H1 (cell line): ENCODE results near the gene DRAM1. TPM values are rescaled to one million over a fixed set of nuclear protein-coding genes. Genes with fewer than 3 reads are reported as not detected.

Source experiments
- CTCF ChIA-PET: fragments of 300-600 bp; sonication (Branson Sonifier 250); formaldehyde crosslinking; loops from one replicate; lab custom pipeline; 2021; ENCODE audit not compliant: partially characterized antibody; lab: Charles Lee
- POLR2A ChIA-PET: fragments of 300-600 bp; sonication (Branson Sonifier 250); formaldehyde crosslinking; loops from one replicate; lab custom pipeline; 2021; ENCODE audit warnings: inconsistent platforms; ENCODE audit not compliant: partially characterized antibody; lab: Charles Lee
- DNase-seq, 2 experiments: peaks; one replicate each; pipeline versions ENCODE4 v3.0.0 to v3.0.0-alpha.2; 2010 to 2022; ENCODE audit warnings: low spot score in 2 of 2, low read depth in 1 of 2, mixed read lengths in 1 of 2
- FAIRE-seq: peaks from 2 replicates; lab custom pipeline; 2011; peaks lifted over from hg19 to GRCh38; lab: Jason Lieb, UNC
- H2AFZ ChIP-seq: 2 replicates; pipeline ENCODE4 v1.8.1; 2012; ENCODE audit warnings: low read length, inconsistent platforms
- H2AK5ac ChIP-seq: 2 replicates; pipeline ENCODE4 v1.6.1; 2013; ENCODE audit warnings: low read depth, low read length
- H2BK120ac ChIP-seq: replicated peaks from 2 replicates; pipeline ENCODE3; 2013; ENCODE audit warnings: low read depth, low read length, inconsistent platforms
- H2BK12ac ChIP-seq: 2 replicates; pipeline ENCODE4 v1.6.1; 2013; ENCODE audit warnings: low read depth, low read length
- H2BK15ac ChIP-seq: 2 replicates; pipeline ENCODE4 v1.6.1; 2013; ENCODE audit warnings: low read length
- H2BK20ac ChIP-seq: 2 replicates; pipeline ENCODE4 v1.6.1; 2013; ENCODE audit warnings: low read length
- H2BK5ac ChIP-seq: 2 replicates; pipeline ENCODE4 v1.6.1; 2013; ENCODE audit warnings: low read depth, low read length
- H3K14ac ChIP-seq: 2 replicates; pipeline ENCODE4 v1.6.1; 2013; ENCODE audit warnings: inconsistent platforms; ENCODE audit not compliant: insufficient read length
- H3K18ac ChIP-seq: 2 replicates; pipeline ENCODE4 v1.6.1; 2013; ENCODE audit warnings: low read length; ENCODE audit errors: extremely low read depth
- H3K23ac ChIP-seq: 2 replicates; pipeline ENCODE4 v1.6.1; 2013; ENCODE audit warnings: inconsistent platforms; ENCODE audit not compliant: insufficient read length
- H3K23me2 ChIP-seq: 2 replicates; pipeline ENCODE4 v1.6.1; 2013; ENCODE audit warnings: low read depth, low read length
- H3K27ac ChIP-seq: 2 replicates; pipeline ENCODE4 v1.6.1; 2011; ENCODE audit warnings: low read depth, low read length, inconsistent platforms
- H3K27me3 ChIP-seq, 4 experiments: replicated peaks in 1 of 4; 1 replicate in 1 of 4; 2 replicates in 3 of 4; pipeline versions ENCODE4 v1.6.1 to v1.8.1; 2011 to 2013; ENCODE audit warnings: low read length in 3 of 4, mild to moderate bottlenecking in 3 of 4, inconsistent platforms in 2 of 4, mixed read lengths in 2 of 4, moderate library complexity in 1 of 4; ENCODE audit not compliant: control insufficient read depth in 3 of 4, insufficient read depth in 3 of 4; ENCODE audit errors: extremely low read depth in 1 of 4
- H3K36me3 ChIP-seq, 4 experiments: 2 replicates each; pipeline versions ENCODE4 v1.6.1 to v1.8.1; 2011 to 2013; ENCODE audit warnings: mild to moderate bottlenecking in 4 of 4, low read length in 3 of 4, moderate library complexity in 2 of 4, control low read depth in 1 of 4, inconsistent platforms in 1 of 4; ENCODE audit not compliant: insufficient read depth in 4 of 4, control insufficient read depth in 2 of 4
- H3K4ac ChIP-seq: replicated peaks from 2 replicates; pipeline ENCODE3; 2013; ENCODE audit warnings: low read length, low read depth, mixed read lengths, inconsistent platforms; ENCODE audit not compliant: insufficient read length
- H3K4me1 ChIP-seq, 4 experiments: replicated peaks in 1 of 4; 1 replicate in 1 of 4; 2 replicates in 3 of 4; pipeline versions ENCODE4 v1.6.1 to v1.8.1; 2011 to 2013; ENCODE audit warnings: low read length in 3 of 4, inconsistent platforms in 2 of 4, mixed read lengths in 1 of 4; ENCODE audit not compliant: insufficient read depth in 4 of 4, control insufficient read depth in 3 of 4
- H3K4me2 ChIP-seq, 2 experiments: 2 replicates each; pipeline versions ENCODE4 v1.6.1 to v1.8.1; 2011 to 2013; ENCODE audit warnings: low read depth in 2 of 2, low read length in 2 of 2, control low read depth in 1 of 2, inconsistent platforms in 1 of 2, mild to moderate bottlenecking in 1 of 2; ENCODE audit not compliant: insufficient read depth in 1 of 2
- H3K4me3 ChIP-seq, 4 experiments: fragments of 200-600, 300-600 bp in 1 of 4; sonication (generic), shearing (Covaris generic), sonication (Bioruptor Twin) in 1 of 4; 2 replicates each; pipeline versions ENCODE4 v1.5.1 to v1.8.1; 2011 to 2016; ENCODE audit warnings: low read length in 4 of 4, low read depth in 3 of 4, control low read depth in 2 of 4, inconsistent platforms in 2 of 4, mild to moderate bottlenecking in 2 of 4, mixed read lengths in 1 of 4, moderate library complexity in 1 of 4; ENCODE audit not compliant: insufficient read depth in 2 of 4; ENCODE audit errors: extremely low read depth in 1 of 4
- H3K56ac ChIP-seq: replicated peaks from 2 replicates; pipeline ENCODE3; 2013; ENCODE audit warnings: low read depth, mild to moderate bottlenecking, mixed read lengths, low read length, inconsistent platforms; ENCODE audit not compliant: insufficient read length
- H3K79me1 ChIP-seq: 2 replicates; pipeline ENCODE4 v1.6.1; 2013; ENCODE audit warnings: low read depth, low read length, control low read depth
- H3K79me2 ChIP-seq, 2 experiments: 2 replicates each; pipeline versions ENCODE4 v1.6.1 to v1.8.1; 2012 to 2013; ENCODE audit warnings: low read length in 2 of 2, mild to moderate bottlenecking in 2 of 2, inconsistent platforms in 1 of 2; ENCODE audit not compliant: insufficient read depth in 2 of 2, control insufficient read depth in 1 of 2
- H3K9ac ChIP-seq, 4 experiments: replicated peaks in 1 of 4; 1 replicate in 1 of 4; 2 replicates in 3 of 4; pipeline versions ENCODE4 v1.6.1 to v1.8.1; 2011 to 2013; ENCODE audit warnings: low read depth in 3 of 4, low read length in 3 of 4, control low read depth in 2 of 4, mild to moderate bottlenecking in 2 of 4, moderate library complexity in 2 of 4, inconsistent platforms in 1 of 4; ENCODE audit errors: extremely low read depth in 1 of 4
- H3K9me3 ChIP-seq, 2 experiments: 2 replicates each; pipeline versions ENCODE4 v1.6.1 to v1.8.1; 2012 to 2013; ENCODE audit warnings: mild to moderate bottlenecking in 2 of 2, moderate library complexity in 2 of 2, control low read depth in 1 of 2, inconsistent platforms in 1 of 2, low read depth in 1 of 2, low read length in 1 of 2, mixed read lengths in 1 of 2; ENCODE audit not compliant: insufficient read depth in 2 of 2
- H4K20me1 ChIP-seq, 2 experiments: replicated peaks in 1 of 2; 2 replicates each; pipeline versions ENCODE3 to v1.8.1; 2011 to 2013; ENCODE audit warnings: inconsistent platforms in 2 of 2, low read length in 2 of 2, mild to moderate bottlenecking in 1 of 2; ENCODE audit not compliant: insufficient read depth in 2 of 2, control insufficient read depth in 1 of 2
- H4K5ac ChIP-seq: 2 replicates; pipeline ENCODE4 v1.6.1; 2013; ENCODE audit warnings: low read length, low read depth, mixed read lengths, inconsistent platforms; ENCODE audit not compliant: insufficient read length
- H4K8ac ChIP-seq: 2 replicates; pipeline ENCODE4 v1.8.0; 2013; ENCODE audit warnings: mild to moderate bottlenecking, moderate library complexity, low read length, inconsistent platforms; ENCODE audit not compliant: insufficient read depth; ENCODE audit errors: extremely low read depth
- H4K91ac ChIP-seq: replicated peaks from 2 replicates; pipeline ENCODE3; 2013; ENCODE audit warnings: low read length, mixed read lengths, inconsistent platforms; ENCODE audit not compliant: insufficient read length
- BACH1 ChIP-seq: IDR thresholded peaks from 2 replicates; pipeline ENCODE4 v1.6.1; 2012; ENCODE audit warnings: low read length, improper control_type of control experiment
- BRCA1 ChIP-seq: IDR thresholded peaks from 2 replicates; pipeline ENCODE4 v1.6.1; 2012; ENCODE audit warnings: low read depth, low read length, improper control_type of control experiment
- CHD1 ChIP-seq: IDR thresholded peaks from 2 replicates; pipeline ENCODE4 v1.6.1; 2012; ENCODE audit warnings: low read depth, low read length, improper control_type of control experiment
- CTBP2 ChIP-seq: IDR thresholded peaks from 2 replicates; pipeline ENCODE4 v1.7.0; 2011; ENCODE audit warnings: borderline replicate concordance, mild to moderate bottlenecking, moderate library complexity, mixed read lengths, low read length; ENCODE audit not compliant: insufficient read depth, insufficient read length
- EGR1 ChIP-seq: IDR thresholded peaks from 2 replicates; pipeline ENCODE4 v1.6.1; 2011; ENCODE audit warnings: low read depth, low read length, borderline replicate concordance
- KDM4A ChIP-seq: IDR thresholded peaks from one replicate; pipeline ENCODE4 v1.7.1; 2012; ENCODE audit warnings: low read depth, mild to moderate bottlenecking, moderate library complexity, low read length, inconsistent platforms; ENCODE audit not compliant: severe bottlenecking
- MAFK ChIP-seq: IDR thresholded peaks from 2 replicates; pipeline ENCODE4 v1.6.1; 2012; ENCODE audit warnings: low read depth, mild to moderate bottlenecking, improper control_type of control experiment, low read length
- POLR2A ChIP-seq, 2 experiments: IDR thresholded peaks; 1 replicate in 1 of 2; 2 replicates in 1 of 2; pipeline ENCODE4 v1.6.1; 2011; ENCODE audit warnings: low read depth in 2 of 2, low read length in 2 of 2, mild to moderate bottlenecking in 2 of 2; ENCODE audit errors: control extremely low read depth in 1 of 2
- SP2 ChIP-seq: IDR thresholded peaks from 2 replicates; pipeline ENCODE4 v1.6.1; 2012; ENCODE audit warnings: mild to moderate bottlenecking, low read length, inconsistent platforms
- SRF ChIP-seq: IDR thresholded peaks from 2 replicates; pipeline ENCODE4 v1.6.1; 2011; ENCODE audit warnings: mild to moderate bottlenecking, low read depth, low read length, moderate library complexity
- TAF1 ChIP-seq: IDR thresholded peaks from 2 replicates; pipeline ENCODE4 v1.6.1; 2011; ENCODE audit warnings: mild to moderate bottlenecking, low read depth, low read length
- ZNF274 ChIP-seq: IDR thresholded peaks from 2 replicates; pipeline ENCODE4 v1.7.0; 2012; ENCODE audit warnings: low read length, borderline replicate concordance; ENCODE audit errors: extremely low read depth
- polyA plus RNA-seq, 7 experiments: library from polyadenylated mRNA; depleted of rRNA in 3 of 7; stranded (reverse) in 5 of 7; unstranded in 2 of 7; fragments of >200 nt in 5 of 7; fragments of 200-250 nt in 2 of 7; gene quantifications; 1 replicate in 5 of 7; 2 replicates in 1 of 7; 4 replicates in 1 of 7; pipeline versions ENCODE4 v1.2.1 to v1.2.3, GENCODE V29; 2011 to 2013; ENCODE audit warnings: missing spikeins in 2 of 7, mixed read lengths in 2 of 7
- total RNA-seq: library from RNA; stranded (reverse); fragmentation: NEBNext Ultra II Directional; extraction: Animal tissue kit (Norgen Biotek cat#: 25700); gene quantifications from 2 replicates; pipeline ENCODE4 v1.2.1, GENCODE V29; 2021
- TF ChIP-seq, protein P1 (sequence below): IDR thresholded peaks from 2 replicates; pipeline ENCODE4 v1.6.1; 2012; ENCODE audit warnings: low read length, inconsistent platforms

The DRAM1 gene
- total and polyA plus RNA-seq, 2 of the 8 experiments (the other 6 are each of a cell fraction or from before 2014, with no cell fraction given): 4.6 to 6.2 TPM

DNA sequence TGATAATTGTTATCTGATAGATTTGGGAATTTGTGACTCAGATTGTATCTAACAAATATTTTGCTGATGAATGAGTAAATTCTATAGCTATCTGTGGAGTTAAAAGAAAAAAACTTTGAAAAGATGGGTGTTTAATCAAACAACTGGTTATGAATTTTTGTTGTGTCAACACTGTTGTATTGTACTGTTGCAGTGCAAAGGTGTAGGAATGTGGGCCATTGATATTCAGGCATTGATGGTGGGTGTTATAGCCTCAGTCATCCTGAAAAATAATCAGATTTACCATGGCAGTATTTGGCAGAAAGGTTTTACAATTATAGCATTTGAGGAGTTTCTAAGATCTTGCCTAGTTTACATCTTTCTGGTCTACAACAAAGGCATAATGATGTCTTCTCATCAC is 15.4 kb downstream of the DRAM1 start:
- H3K18ac ChIP-seq: no peak overlapping the region
- no peak overlapping the region for H4K5ac ChIP-seq
- no peaks in the 10 kb centered on the region for H3K36me3 ChIP-seq
- ChIA-PET CTCF (interaction anchor here (1.1 kb wide), 1 partner anchor 138 kb away, joined by 3 read pairs; no protein-coding TSS in a partner anchor), POLR2A (interaction anchor here (0.8 kb wide), 1 partner anchor 13 kb away, joined by 4 read pairs; no protein-coding TSS in a partner anchor)
- H3K27ac ChIP-seq: no peak overlapping the region
- H2BK12ac ChIP-seq: no peak overlapping the region
- H3K27me3 ChIP-seq: no peaks in the 10 kb centered on the region
- H3K23ac ChIP-seq: no peak overlapping the region
- no peak for DNase-seq
- H3K4me2 ChIP-seq: no peak overlapping the region
- TF ChIP-seq CTBP2: no peak
- TF ChIP-seq MAFK: no peak
- TF ChIP-seq CHD1: no peak
- no peak for TF ChIP-seq TAF1
- TF ChIP-seq SRF: no peak
- TF ChIP-seq EGR1: no peak
- TF ChIP-seq POLR2A (IDR thresholded peaks at IDR 0.05; ENCODE audit: control extremely low read depth in 1 of 2, low read depth in 2 of 2, low read length in 2 of 2): no peak
- TF ChIP-seq, protein P1, sequence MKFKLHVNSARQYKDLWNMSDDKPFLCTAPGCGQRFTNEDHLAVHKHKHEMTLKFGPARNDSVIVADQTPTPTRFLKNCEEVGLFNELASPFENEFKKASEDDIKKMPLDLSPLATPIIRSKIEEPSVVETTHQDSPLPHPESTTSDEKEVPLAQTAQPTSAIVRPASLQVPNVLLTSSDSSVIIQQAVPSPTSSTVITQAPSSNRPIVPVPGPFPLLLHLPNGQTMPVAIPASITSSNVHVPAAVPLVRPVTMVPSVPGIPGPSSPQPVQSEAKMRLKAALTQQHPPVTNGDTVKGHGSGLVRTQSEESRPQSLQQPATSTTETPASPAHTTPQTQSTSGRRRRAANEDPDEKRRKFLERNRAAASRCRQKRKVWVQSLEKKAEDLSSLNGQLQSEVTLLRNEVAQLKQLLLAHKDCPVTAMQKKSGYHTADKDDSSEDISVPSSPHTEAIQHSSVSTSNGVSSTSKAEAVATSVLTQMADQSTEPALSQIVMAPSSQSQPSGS: no peak
- no peak for TF ChIP-seq ZNF274
- no peak for TF ChIP-seq BRCA1
- no peak for TF ChIP-seq SP2
- TF ChIP-seq BACH1: no peak
- TF ChIP-seq KDM4A: no peak
- no peak overlapping the region for H3K9ac ChIP-seq
- H4K20me1 ChIP-seq: no peaks in the 10 kb centered on the region
- peaks cover 0 to 4% (median 0%) of the 10 kb centered on the region in 4 experiments; a peak in 1 of 7 replicates for H3K4me1 ChIP-seq
- no peaks in the 10 kb centered on the region for H3K79me2 ChIP-seq
- FAIRE-seq: no peak
- H3K79me1 ChIP-seq: no peaks in the 10 kb centered on the region
- no peak overlapping the region for H2AFZ ChIP-seq
- H3K56ac ChIP-seq: no peak overlapping the region
- H2AK5ac ChIP-seq: no peak overlapping the region
- H2BK15ac ChIP-seq: no peak overlapping the region
- no peak overlapping the region for H3K14ac ChIP-seq
- H4K91ac ChIP-seq: no peak overlapping the region
- no peaks in the 10 kb centered on the region for H3K23me2 ChIP-seq
- H2BK120ac ChIP-seq: no peak overlapping the region
- no peak overlapping the region for H3K4ac ChIP-seq
- no peak overlapping the region for H3K4me3 ChIP-seq
- no peak overlapping the region for H2BK20ac ChIP-seq
- H2BK5ac ChIP-seq: no peak overlapping the region
- no peak overlapping the region for H4K8ac ChIP-seq
- no peaks in the 10 kb centered on the region for H3K9me3 ChIP-seq
